ENCODE results near the gene ZNRF2.

ZNRF2 gene

GRCh38 chr7:30412782-30413504 lies 128.5 kb downstream of the ZNRF2 start:
- DNase-seq (ENCODE audit: low read depth), result no peak

- DNase-seq (ENCODE audit: low read depth), result no peak
Observed at GRCh38 chr7:30413864-30414263, 129.5 kb downstream of the ZNRF2 start.
